Tibial nerve (tissue), 4 donors: ENCODE measurements around the gene ZNF496. TPM values are rescaled to one million over a fixed set of nuclear protein-coding genes. Genes with fewer than 3 reads are reported as not detected.
"Not testable (repeated sequence)": the region's sequence is repeated elsewhere in the genome, so short reads cannot be mapped to it uniquely, and the experiment has no call there.

ENCODE experiments used
- DNase-seq, 2 donors: peaks; one replicate each; pipeline ENCODE4 v3.0.0-alpha.2; 2019; ENCODE audit warnings: low spot score in 2 of 2
- H3K27ac ChIP-seq, 4 donors: fragments of 200-600 bp; sonication (generic) in 3 of 4; one replicate each; pipeline ENCODE4 v1.5.1; 2017 to 2019; ENCODE audit warnings: mild to moderate bottlenecking in 1 of 4
- H3K27me3 ChIP-seq, 2 donors: fragments of 200-600 bp; sonication (generic) in 1 of 2; one replicate each; pipeline versions ENCODE4 v1.5.1 to v1.6.0; 2017 to 2019
- H3K36me3 ChIP-seq, 3 donors: fragments of 200-600 bp; sonication (generic); one replicate each; pipeline ENCODE4 v1.5.1; 2018 to 2019
- H3K4me1 ChIP-seq, 4 donors: fragments of 200-600 bp; sonication (generic) in 3 of 4; one replicate each; pipeline ENCODE4 v1.5.1; 2017 to 2019
- H3K4me3 ChIP-seq, 4 donors: fragments of 200-600 bp; sonication (generic) in 3 of 4; one replicate each; pipeline ENCODE4 v1.5.1; 2017 to 2019; ENCODE audit warnings: mild to moderate bottlenecking in 1 of 4, moderate library complexity in 1 of 4
- H3K9me3 ChIP-seq, 4 donors: fragments of 200-600 bp; sonication (generic) in 3 of 4; one replicate each; pipeline ENCODE4 v1.5.1; 2017 to 2019
- EP300 ChIP-seq, 2 donors: sonication (generic); formaldehyde crosslinking; IDR thresholded peaks; one replicate each; pipeline ENCODE4 v1.6.1; 2017; ENCODE audit warnings: antibody characterized with exemption in 2 of 2, mild to moderate bottlenecking in 1 of 2
- POLR2A ChIP-seq, 2 donors: fragments of 450-650 bp; IDR thresholded peaks; one replicate each; pipeline ENCODE4 v1.6.1; 2017; ENCODE audit warnings: antibody characterized with exemption in 2 of 2, mild to moderate bottlenecking in 2 of 2, moderate library complexity in 2 of 2
- WGBS, 2 donors: methylation state at CpG; one replicate each; pipeline ENCODE4 v1.1.5; 2018; 5-methylcytosine and 5-hydroxymethylcytosine counted together
- total RNA-seq, 4 donors: library from RNA; depleted of rRNA; stranded (reverse); fragments of >200 nt; gene quantifications; one replicate each; pipeline ENCODE4 v1.1.0, GENCODE V29; 2016
- TF ChIP-seq, protein P1 (sequence below), 5 experiments: fragments of 200-600 bp in 3 of 5; fragments of 450-650 bp in 2 of 5; sonication (generic) in 3 of 5; IDR thresholded peaks; one replicate each; pipeline ENCODE4 v1.5.1; 2016 to 2019; ENCODE audit warnings: antibody characterized with exemption in 5 of 5, mild to moderate bottlenecking in 3 of 5, moderate library complexity in 2 of 5

Gene ZNF496
- 10 to 100 TPM; 37.5 to 60.6 (median 51.6) TPM for total RNA-seq

DNA sequence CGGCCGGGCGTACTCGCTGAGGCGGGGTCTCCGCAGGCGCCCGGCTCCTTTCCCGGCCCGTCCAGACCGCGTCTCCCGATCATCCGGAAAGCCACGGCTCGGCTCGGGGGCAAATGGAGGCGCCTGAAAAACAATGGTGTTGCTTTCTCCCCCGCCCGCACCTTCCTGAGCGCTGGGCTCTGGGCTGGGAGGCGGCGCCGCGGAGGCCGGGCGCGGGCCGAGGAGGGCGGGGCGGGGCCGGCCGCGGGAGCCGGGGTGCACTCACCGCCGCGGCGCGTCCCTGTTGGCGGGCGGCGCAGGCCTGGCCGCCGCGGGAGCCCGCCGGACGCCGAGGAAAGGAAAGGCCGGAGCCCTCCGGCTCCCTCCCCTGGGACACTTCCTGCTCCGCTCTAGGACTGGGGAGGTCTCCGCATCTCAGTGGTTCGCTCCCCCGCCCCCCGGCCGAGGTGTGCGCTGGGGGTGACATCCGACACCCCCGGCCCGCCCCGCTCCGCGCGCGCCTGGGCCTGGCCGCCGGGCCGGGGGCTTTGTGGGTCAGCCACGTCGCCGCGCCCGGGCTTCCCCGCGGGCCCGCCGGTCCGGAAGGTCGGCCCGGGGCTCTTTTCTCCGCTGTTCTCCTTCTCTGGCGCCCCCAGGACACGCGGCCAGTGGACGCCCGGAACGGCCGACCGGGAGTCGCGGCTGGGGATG is at the start of gene ZNF496:
ZNF496 (minus strand) TSS at position 343 of the 690 bp plus-strand sequence. CDS start 2,289 bp downstream, outside the sequence.
- peak; percentile 64 to 76 for DNase-seq
- Histone ChIP-seq H3K4me1 (peaks cover 0 to 56% (median 15%) of the 10 kb centered on the region in 4 donors), H3K4me3 (peak within 1 kb of the TSS; percentile 86 to 99 (median 92))

DNA sequence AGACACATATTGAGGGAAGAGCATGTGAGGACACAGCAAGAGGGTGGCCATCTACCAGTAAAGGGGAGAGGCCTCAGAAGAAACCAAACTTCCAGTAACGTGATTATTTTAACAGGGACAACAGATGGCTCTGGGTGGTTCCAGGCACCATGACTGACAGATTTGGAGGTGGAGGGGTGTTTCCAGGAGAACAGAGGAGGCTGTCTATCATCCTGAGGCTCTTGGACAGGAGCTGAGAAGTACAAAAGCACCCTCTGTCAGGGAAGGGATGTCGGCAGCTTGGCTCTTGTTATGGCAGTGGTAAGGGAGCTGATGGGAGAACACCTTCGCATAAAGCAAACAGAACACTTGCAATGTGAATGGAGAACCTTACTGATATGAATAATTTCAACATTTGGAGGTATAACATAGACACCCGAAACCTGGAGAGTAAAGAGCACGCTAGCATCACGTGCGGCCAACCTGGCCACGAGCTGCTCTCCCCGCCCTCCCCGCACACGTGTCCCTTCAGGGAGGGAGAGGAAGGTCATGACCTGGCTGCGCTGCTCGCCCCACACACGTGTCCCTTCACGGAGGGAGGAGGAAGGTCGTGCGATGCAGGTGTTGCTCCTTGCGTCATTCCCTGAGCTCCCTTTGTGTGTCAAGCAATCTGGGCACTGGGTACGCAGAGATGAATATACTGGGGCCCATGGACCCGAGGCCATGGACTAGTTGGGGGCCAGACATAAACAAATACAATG is 46.8 kb upstream of the ZNF496 start:
- WGBS, 2 donors: 81 to 82% methylated on average over 20 of the region's 20 CpGs
- H3K4me1 ChIP-seq: peaks cover 0 to 4% (median 0%) of the 10 kb centered on the region in 4 donors
- H3K9me3 ChIP-seq: no peaks in the 10 kb centered on the region
- no peak for TF ChIP-seq EP300 (IDR thresholded peaks at IDR 0.05)
- TF ChIP-seq POLR2A (IDR thresholded peaks at IDR 0.05): no peak
- TF ChIP-seq, protein P1, sequence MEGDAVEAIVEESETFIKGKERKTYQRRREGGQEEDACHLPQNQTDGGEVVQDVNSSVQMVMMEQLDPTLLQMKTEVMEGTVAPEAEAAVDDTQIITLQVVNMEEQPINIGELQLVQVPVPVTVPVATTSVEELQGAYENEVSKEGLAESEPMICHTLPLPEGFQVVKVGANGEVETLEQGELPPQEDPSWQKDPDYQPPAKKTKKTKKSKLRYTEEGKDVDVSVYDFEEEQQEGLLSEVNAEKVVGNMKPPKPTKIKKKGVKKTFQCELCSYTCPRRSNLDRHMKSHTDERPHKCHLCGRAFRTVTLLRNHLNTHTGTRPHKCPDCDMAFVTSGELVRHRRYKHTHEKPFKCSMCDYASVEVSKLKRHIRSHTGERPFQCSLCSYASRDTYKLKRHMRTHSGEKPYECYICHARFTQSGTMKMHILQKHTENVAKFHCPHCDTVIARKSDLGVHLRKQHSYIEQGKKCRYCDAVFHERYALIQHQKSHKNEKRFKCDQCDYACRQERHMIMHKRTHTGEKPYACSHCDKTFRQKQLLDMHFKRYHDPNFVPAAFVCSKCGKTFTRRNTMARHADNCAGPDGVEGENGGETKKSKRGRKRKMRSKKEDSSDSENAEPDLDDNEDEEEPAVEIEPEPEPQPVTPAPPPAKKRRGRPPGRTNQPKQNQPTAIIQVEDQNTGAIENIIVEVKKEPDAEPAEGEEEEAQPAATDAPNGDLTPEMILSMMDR (IDR thresholded peaks at IDR 0.05): no peak
- no peak overlapping the region for H3K27ac ChIP-seq
- H3K4me3 ChIP-seq: no peak overlapping the region
- H3K27me3 ChIP-seq: no peaks in the 10 kb centered on the region
- no peaks in the 10 kb centered on the region for H3K36me3 ChIP-seq
- no peak for DNase-seq

More for the DNA sequence above, at the start of gene ZNF496:
- H3K27ac ChIP-seq: peak within 1 kb of the TSS; percentile 87 to 95 (median 91)
- peaks cover 0 to 31% (median 3%) of the 10 kb centered on the region in 3 donors for H3K36me3 ChIP-seq
- WGBS, 2 donors: 1% methylated on average over 46 to 47 of the region's 93 CpGs
- no peaks in the 10 kb centered on the region for H3K9me3 ChIP-seq
- no peaks in the 10 kb centered on the region for H3K27me3 ChIP-seq
- TF ChIP-seq, protein P1 (IDR thresholded peaks at IDR 0.05): no peak
- TF ChIP-seq POLR2A (IDR thresholded peaks at IDR 0.05) (peak in 1 of 2 donors; percentile 41), EP300 (IDR thresholded peaks at IDR 0.05) (no peak)

DNA sequence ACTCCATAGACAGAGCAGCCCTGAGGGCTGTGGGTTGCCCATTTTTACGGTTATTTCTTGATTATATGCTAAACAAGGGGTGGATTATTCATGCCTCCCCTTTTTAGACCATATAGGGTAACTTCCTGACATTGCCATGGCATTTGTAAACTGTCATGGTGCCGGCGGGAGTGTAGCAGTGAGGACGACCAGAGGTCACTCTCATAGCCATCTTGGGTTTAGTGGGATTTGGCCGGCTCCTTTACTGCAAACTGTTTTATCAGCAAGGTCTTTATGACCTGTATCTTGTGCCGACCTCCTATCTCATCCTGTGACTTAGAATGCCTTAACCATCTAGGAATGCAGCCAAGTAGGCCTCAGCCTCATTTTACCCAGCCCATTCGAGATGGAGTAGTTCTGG is 46.0 kb upstream of the ZNF496 start:
- not testable (repeated sequence) for H3K4me3 ChIP-seq, H3K9me3 ChIP-seq, DNase-seq, H3K36me3 ChIP-seq, H3K27me3 ChIP-seq, H3K27ac ChIP-seq
- H3K4me1 ChIP-seq: peaks cover 0 to 10% (median 2%) of the 10 kb centered on the region in 4 donors
- 67 to 76% methylated on average over 7 of the region's 7 CpGs for WGBS, 2 donors

DNA sequence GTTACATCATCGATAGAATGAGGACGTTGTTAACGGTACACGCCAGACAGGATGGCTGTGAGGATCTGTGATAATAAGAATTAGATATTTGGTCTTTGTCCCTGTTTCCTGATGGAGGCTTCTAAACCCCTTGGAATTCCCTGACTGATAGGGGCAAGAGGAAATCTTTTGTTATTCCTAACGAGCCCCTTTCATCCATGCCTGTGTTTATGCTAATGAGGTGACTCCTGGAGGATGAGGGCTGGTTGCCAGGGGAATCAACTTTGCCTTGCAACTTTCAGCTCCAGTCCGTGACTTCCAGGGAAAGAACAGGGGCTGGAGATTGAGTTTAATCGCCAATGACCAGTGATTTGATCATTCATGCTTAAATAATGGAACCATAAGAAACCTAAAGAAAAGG is 45.0 kb upstream of the ZNF496 start:
- 45 to 46% methylated on average over 7 of the region's 7 CpGs for WGBS, 2 donors
- H3K27ac ChIP-seq: no peak overlapping the region
- DNase-seq: no peak
- H3K4me3 ChIP-seq: no peak overlapping the region
- H3K36me3 ChIP-seq: no peaks in the 10 kb centered on the region
- H3K4me1 ChIP-seq: peaks cover 0 to 13% (median 5%) of the 10 kb centered on the region in 4 donors
- no peaks in the 10 kb centered on the region for H3K27me3 ChIP-seq
- no peaks in the 10 kb centered on the region for H3K9me3 ChIP-seq
- no peak for TF ChIP-seq EP300 (IDR thresholded peaks at IDR 0.05)
- TF ChIP-seq, protein P1 (IDR thresholded peaks at IDR 0.05): no peak
- no peak for TF ChIP-seq POLR2A (IDR thresholded peaks at IDR 0.05)

DNA sequence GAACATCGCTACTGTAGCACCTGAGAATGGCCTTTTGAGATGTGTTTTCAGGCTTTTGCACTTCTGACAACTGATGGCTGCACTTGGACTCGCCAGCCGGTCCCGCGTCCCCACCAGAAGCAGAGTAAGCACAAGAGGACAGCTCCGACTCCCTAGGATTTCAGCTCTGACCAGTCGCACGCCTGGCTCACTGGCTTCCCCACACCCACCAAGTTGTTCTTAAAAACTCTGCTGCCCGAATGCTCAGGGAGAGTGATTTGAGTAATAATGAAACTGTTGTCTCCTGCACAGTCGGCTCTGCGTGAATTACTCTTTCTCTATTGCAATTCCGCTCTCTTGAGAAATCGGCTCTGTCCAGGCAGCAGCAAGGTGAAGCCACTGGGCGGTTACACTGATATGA is 44.1 kb upstream of the ZNF496 start:
- no peak for TF ChIP-seq EP300 (IDR thresholded peaks at IDR 0.05)
- TF ChIP-seq, protein P1 (IDR thresholded peaks at IDR 0.05): no peak
- TF ChIP-seq POLR2A (IDR thresholded peaks at IDR 0.05): no peak
- Histone ChIP-seq H3K36me3 (no peaks in the 10 kb centered on the region), H3K4me3 (no peak overlapping the region), H3K9me3 (no peaks in the 10 kb centered on the region), H3K4me1 (peaks cover 0 to 13% (median 5%) of the 10 kb centered on the region in 4 donors), H3K27me3 (no peaks in the 10 kb centered on the region), H3K27ac (no peak overlapping the region)
- WGBS, 2 donors: 77 to 86% methylated on average over 14 of the region's 14 CpGs
- DNase-seq: no peak

DNA sequence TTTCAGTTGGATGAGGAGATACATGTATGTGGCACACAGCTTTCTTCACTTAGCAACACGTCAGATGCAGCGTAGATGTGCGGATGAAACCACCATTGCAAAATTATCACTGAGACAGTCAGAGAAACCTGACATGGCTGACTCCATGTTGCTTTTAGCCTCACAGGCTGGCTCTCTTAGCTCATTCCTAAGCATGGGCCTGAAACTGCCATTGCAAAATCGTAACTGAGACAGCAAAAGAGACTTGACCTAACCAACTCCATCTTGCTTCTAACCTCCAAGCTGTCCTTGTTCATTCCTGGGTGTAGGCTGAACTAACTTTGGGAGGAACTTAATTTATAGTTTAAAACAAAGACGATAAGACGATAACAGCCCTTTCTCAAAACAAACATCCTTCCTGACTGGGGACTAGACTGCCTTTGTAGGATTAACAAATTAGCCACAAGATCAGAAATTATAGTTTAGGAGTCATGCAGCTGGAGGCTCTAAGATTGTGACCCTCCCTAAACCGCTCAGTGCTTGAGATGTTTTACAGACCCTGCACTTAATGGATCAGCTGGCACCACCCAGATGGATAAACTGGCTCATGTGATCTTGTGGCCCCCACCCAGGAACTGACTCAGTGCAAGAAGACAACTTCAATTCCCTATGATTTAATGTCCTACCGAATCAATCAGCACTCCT is 43.1 kb upstream of the ZNF496 start:
- 78 to 82% methylated on average over 8 of the region's 8 CpGs for WGBS, 2 donors
- H3K4me1 ChIP-seq: peaks cover 0 to 13% (median 5%) of the 10 kb centered on the region in 4 donors
- DNase-seq, H3K27me3 ChIP-seq, H3K4me3 ChIP-seq, H3K9me3 ChIP-seq, H3K27ac ChIP-seq, H3K36me3 ChIP-seq: not testable (repeated sequence)
